ENCODE measurements around the gene LRTM2. TPM values are rescaled to one million over a fixed set of nuclear protein-coding genes. Genes with fewer than 3 reads are reported as not detected.

LRTM2 gene
- total RNA-seq, 3 donors from 2014 or later = not detected

DNA sequence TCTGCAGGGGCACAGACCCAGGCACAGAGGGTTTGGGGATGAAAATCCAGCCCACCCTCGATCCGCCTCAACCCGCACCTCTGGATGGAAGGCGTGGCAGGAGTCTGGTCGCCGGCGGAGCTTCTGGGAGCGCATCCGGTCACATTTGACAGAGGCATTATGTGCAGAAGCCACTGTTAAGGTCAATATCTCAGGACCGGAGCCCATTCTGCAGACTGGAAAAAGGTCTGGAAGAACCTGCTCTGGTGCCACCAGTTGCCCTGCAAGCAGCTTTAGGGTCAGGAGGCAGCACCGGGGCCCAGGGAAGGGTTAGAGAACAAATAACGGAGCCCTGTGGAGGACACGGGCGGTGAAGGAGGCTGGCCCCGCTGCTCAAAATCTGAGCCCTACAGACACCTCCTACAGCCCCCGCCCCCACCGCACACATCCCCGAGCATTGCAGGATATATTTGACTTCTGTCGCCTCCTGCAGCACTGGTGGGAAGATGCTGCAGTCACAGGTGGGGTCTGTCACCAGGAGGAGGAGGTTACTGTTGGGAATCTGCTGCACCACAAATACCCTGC, 25.1 kb upstream of the LRTM2 start:
- H3K9me3 ChIP-seq = no peaks in the 10 kb centered on the region
- H3K4me1 ChIP-seq = peaks cover 4 to 6% of the 10 kb centered on the region in 2 donors
- intact Hi-C loops (cut with DNase I; ENCODE audit: low total_unique reads) = loop anchor here (5.0 kb wide), 2 partner anchors 142 to 143 kb away; no protein-coding TSS in a partner anchor
- H3K36me3 ChIP-seq = no peaks in the 10 kb centered on the region
- peak overlapping the region in 1 of 2 donors; percentile 91 for H3K27ac ChIP-seq
- DNase-seq (ENCODE audit: low spot score in 2 of 2) = no peak
- peak overlapping the region in 2 of 3 donors; percentile 60 to 87 for H3K4me3 ChIP-seq
- H3K27me3 ChIP-seq = no peaks in the 10 kb centered on the region
- no peak for TF ChIP-seq POLR2AphosphoS5 (IDR thresholded peaks at IDR 0.05)
- TF ChIP-seq, protein P1, sequence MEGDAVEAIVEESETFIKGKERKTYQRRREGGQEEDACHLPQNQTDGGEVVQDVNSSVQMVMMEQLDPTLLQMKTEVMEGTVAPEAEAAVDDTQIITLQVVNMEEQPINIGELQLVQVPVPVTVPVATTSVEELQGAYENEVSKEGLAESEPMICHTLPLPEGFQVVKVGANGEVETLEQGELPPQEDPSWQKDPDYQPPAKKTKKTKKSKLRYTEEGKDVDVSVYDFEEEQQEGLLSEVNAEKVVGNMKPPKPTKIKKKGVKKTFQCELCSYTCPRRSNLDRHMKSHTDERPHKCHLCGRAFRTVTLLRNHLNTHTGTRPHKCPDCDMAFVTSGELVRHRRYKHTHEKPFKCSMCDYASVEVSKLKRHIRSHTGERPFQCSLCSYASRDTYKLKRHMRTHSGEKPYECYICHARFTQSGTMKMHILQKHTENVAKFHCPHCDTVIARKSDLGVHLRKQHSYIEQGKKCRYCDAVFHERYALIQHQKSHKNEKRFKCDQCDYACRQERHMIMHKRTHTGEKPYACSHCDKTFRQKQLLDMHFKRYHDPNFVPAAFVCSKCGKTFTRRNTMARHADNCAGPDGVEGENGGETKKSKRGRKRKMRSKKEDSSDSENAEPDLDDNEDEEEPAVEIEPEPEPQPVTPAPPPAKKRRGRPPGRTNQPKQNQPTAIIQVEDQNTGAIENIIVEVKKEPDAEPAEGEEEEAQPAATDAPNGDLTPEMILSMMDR (IDR thresholded peaks at IDR 0.05) = no peak
- no peak for TF ChIP-seq POLR2A (IDR thresholded peaks at IDR 0.05)

DNA sequence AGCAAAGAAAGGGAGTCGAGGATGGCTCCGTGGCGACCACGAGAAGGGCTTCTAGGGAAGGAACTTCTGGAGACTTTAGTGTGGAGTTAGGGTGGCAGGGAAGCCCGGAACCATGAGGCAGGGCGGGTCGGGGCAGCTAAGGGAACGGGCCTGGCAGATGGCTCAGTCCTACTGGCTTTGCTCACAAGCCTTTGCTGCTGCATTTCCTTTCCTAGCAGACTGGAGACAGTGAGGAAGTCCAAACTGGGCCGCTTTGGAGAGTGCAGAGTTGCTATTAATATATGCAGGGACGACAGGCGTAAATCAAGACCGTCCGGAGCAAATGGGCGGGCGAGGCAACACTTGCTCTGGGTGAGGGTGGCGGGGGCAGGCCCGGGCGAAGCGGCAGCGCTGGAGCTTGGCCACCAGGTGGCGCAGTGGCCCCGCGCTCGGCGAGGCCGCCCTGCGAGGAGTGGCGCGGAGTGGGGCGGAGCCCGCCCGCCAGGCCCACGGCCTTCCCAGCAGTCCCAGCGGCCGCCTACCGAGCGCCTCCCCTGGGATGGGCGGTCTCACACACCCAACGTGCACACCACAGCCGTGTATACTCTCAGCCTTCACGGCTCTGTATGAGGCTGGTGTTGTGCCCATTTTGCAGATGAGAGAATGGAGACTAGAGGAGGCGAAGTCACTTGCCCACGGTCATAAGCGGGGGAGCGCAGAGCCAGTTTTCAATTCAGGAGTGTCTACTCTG, 24.4 kb upstream of the LRTM2 start:
- H3K4me3 ChIP-seq = peak overlapping the region; percentile 60 to 87 (median 65)
- intact Hi-C loops (cut with DNase I; ENCODE audit: low total_unique reads) = loop anchor here (5.0 kb wide), 2 partner anchors 141 to 144 kb away; no protein-coding TSS in a partner anchor
- TF ChIP-seq POLR2A (IDR thresholded peaks at IDR 0.05) (peak; percentile 39), POLR2AphosphoS5 (IDR thresholded peaks at IDR 0.05) (peak in 2 of 3 donors; percentile 51 to 65)
- TF ChIP-seq, protein P1 (IDR thresholded peaks at IDR 0.05) = peak; percentile 75 to 98 (median 92)
- H3K36me3 ChIP-seq = no peaks in the 10 kb centered on the region
- no peaks in the 10 kb centered on the region for H3K27me3 ChIP-seq
- DNase-seq (ENCODE audit: low spot score in 2 of 2) = peak; percentile 86 to 91
- no peaks in the 10 kb centered on the region for H3K9me3 ChIP-seq
- peak overlapping the region; percentile 68 to 91 for H3K27ac ChIP-seq
- H3K4me1 ChIP-seq = peaks cover 4 to 6% of the 10 kb centered on the region in 2 donors

GRCh38 chr12:1796515-1797010, 23.8 kb upstream of the LRTM2 start:
- Histone ChIP-seq H3K36me3 (no peaks in the 10 kb centered on the region), H3K27me3 (no peaks in the 10 kb centered on the region), H3K9me3 (no peaks in the 10 kb centered on the region), H3K4me1 (peaks cover 4 to 6% of the 10 kb centered on the region in 2 donors), H3K27ac (peak overlapping the region; percentile 68 to 91), H3K4me3 (peak overlapping the region; percentile 60 to 87 (median 65))
- no peak for DNase-seq (ENCODE audit: low spot score in 2 of 2)
- TF ChIP-seq POLR2A (IDR thresholded peaks at IDR 0.05) (no peak), POLR2AphosphoS5 (IDR thresholded peaks at IDR 0.05) (peak in 1 of 3 donors; percentile 6)
- TF ChIP-seq, protein P1 (IDR thresholded peaks at IDR 0.05) = no peak
- intact Hi-C loops (cut with DNase I; ENCODE audit: low total_unique reads) = loop anchor here (5.0 kb wide), 2 partner anchors 141 to 144 kb away; no protein-coding TSS in a partner anchor

DNA sequence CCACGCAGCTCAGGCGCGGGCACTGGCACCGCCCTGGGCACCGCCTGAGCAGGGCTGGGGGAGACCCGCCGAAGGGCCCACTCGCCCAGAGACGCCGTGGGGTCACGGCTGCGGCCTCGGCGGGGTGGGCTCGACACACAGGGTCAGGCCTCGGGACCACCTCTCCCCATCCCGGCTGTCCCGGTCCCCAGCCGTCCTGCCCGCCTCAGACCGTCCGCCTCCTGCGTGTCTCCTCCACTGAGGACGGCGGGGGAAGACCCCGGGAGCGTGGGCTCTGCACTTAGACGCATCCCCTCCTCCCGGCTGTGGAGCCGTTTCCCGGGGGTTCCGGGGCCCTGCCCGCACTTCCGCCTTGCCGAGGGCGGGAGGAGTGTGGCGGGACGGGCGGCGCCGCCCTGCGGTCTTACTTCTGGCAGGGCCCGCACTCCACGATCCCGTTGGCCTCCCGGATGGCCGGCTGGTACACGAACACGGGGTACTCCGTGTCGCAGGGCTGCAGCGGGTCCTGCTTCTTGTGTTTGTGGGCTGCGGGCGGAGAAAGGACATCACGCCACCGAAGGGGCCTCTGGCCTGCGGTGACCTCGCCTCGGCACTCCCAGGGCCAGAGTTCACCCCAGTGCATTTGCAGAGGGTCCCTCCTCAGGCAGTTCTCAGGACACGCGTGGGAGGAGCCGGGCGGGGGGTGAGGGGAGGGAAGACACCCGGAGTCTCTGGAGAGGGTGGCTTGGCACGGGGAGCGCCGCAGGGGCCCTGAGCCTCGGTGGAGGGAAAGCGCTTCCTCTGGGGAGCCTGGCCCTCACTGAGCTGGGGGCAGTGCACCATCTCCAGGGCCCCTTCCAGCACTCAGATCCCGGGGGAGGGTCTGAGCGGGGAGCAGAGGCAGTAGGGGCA, 23.1 kb upstream of the LRTM2 start:
- H3K27ac ChIP-seq = peak overlapping the region; percentile 68 to 91
- no peaks in the 10 kb centered on the region for H3K27me3 ChIP-seq
- intact Hi-C loops (cut with DNase I; ENCODE audit: low total_unique reads) = loop anchor here (5.0 kb wide), 2 partner anchors 140 to 145 kb away; no protein-coding TSS in a partner anchor
- peak overlapping the region; percentile 60 to 87 (median 65) for H3K4me3 ChIP-seq
- H3K9me3 ChIP-seq = no peaks in the 10 kb centered on the region
- H3K4me1 ChIP-seq = peaks cover 4 to 6% of the 10 kb centered on the region in 2 donors
- TF ChIP-seq POLR2A (IDR thresholded peaks at IDR 0.05) (peak; percentile 29), POLR2AphosphoS5 (IDR thresholded peaks at IDR 0.05) (peak in 2 of 3 donors; percentile 17 to 52)
- TF ChIP-seq, protein P1 (IDR thresholded peaks at IDR 0.05) = no peak
- no peaks in the 10 kb centered on the region for H3K36me3 ChIP-seq
- no peak for DNase-seq (ENCODE audit: low spot score in 2 of 2)
